Measurements from ENCODE around the gene LPP.

The LPP gene

DNA sequence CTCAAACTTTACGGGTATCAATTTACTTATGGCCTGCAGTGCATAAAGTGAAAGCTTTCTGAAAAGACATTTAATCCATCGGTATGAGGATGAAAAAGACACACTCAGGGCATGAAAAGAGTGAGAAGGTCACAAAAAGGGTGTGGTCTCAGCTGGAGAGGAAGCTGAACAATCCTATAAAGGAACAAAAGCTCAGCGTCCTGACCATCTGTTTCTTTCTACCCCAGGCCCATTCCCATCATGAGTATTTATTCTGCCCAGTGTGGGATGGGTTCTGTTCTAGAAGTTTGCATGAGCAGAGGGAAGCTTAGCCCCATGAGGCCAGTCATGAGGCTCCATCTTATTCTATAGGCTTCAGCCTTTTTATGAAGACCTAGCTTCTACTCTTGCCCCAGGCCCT, 144.6 kb downstream of the LPP start:
- H3K27ac ChIP-seq (ENCODE audit: low read depth, low read length, poor library complexity, severe bottlenecking), result no peak overlapping the region
- no peaks in the 10 kb centered on the region for H3F3A ChIP-seq (ENCODE audit: insufficient read depth, low read length)
- H3K36me3 ChIP-seq (ENCODE audit: insufficient read depth, low read length), result no peaks in the 10 kb centered on the region
- H3K4me1 ChIP-seq (ENCODE audit: insufficient read depth, low read length, severe bottlenecking), result peaks cover 16% of the 10 kb centered on the region
- TF ChIP-seq, protein P1, sequence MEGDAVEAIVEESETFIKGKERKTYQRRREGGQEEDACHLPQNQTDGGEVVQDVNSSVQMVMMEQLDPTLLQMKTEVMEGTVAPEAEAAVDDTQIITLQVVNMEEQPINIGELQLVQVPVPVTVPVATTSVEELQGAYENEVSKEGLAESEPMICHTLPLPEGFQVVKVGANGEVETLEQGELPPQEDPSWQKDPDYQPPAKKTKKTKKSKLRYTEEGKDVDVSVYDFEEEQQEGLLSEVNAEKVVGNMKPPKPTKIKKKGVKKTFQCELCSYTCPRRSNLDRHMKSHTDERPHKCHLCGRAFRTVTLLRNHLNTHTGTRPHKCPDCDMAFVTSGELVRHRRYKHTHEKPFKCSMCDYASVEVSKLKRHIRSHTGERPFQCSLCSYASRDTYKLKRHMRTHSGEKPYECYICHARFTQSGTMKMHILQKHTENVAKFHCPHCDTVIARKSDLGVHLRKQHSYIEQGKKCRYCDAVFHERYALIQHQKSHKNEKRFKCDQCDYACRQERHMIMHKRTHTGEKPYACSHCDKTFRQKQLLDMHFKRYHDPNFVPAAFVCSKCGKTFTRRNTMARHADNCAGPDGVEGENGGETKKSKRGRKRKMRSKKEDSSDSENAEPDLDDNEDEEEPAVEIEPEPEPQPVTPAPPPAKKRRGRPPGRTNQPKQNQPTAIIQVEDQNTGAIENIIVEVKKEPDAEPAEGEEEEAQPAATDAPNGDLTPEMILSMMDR (IDR thresholded peaks at IDR 0.05; ENCODE audit: low read length), result no peak
- TF ChIP-seq EZH2 (IDR thresholded peaks at IDR 0.05; ENCODE audit: borderline replicate concordance, low read length), result no peak
- no peaks in the 10 kb centered on the region for H3K9me3 ChIP-seq (ENCODE audit: low read length)
- no peak overlapping the region for H2AFZ ChIP-seq (ENCODE audit: low read length)
- no peak overlapping the region for H3K4me2 ChIP-seq (ENCODE audit: low read length)
- H3K27me3 ChIP-seq (ENCODE audit: insufficient read depth, low read length), result no peaks in the 10 kb centered on the region
- no peak overlapping the region for H3K4me3 ChIP-seq (ENCODE audit: low read depth, low read length, poor library complexity, severe bottlenecking)
- no peaks in the 10 kb centered on the region for H4K20me1 ChIP-seq (ENCODE audit: insufficient read depth, low read length)
- no peak overlapping the region for H3K9ac ChIP-seq (ENCODE audit: low read length)
- H3K79me2 ChIP-seq (ENCODE audit: insufficient read depth, low read length), result no peaks in the 10 kb centered on the region
- no peaks in the 10 kb centered on the region for H3K9me2 ChIP-seq (ENCODE audit: low read depth, low read length)

DNA sequence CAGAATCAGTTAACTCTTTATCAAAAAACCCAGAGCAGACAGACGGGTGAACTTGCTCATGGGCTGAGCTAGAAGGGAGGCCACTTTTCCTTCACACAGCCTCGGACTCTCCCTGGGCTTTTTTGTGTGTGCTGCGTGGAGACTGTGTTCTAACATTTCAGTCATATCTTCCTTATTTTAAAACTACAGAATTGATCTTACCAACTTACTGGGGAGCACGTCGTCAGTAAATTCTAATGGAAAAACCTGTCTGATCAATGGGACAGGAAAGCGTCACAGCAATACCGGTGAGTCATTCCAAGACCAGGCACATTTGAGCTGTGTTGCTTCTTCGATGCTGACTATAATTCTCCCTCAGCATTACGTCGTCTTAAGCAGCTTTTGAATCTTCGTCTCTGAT, 145.1 kb downstream of the LPP start:
- Histone ChIP-seq H3K9ac (ENCODE audit: low read length) (no peak overlapping the region), H3K36me3 (ENCODE audit: insufficient read depth, low read length) (no peaks in the 10 kb centered on the region), H3K4me3 (ENCODE audit: low read depth, low read length, poor library complexity, severe bottlenecking) (no peak overlapping the region), H3K9me3 (ENCODE audit: low read length) (no peaks in the 10 kb centered on the region), H4K20me1 (ENCODE audit: insufficient read depth, low read length) (no peaks in the 10 kb centered on the region), H3K79me2 (ENCODE audit: insufficient read depth, low read length) (no peaks in the 10 kb centered on the region), H3F3A (ENCODE audit: insufficient read depth, low read length) (no peaks in the 10 kb centered on the region), H3K9me2 (ENCODE audit: low read depth, low read length) (no peaks in the 10 kb centered on the region), H3K27ac (ENCODE audit: low read depth, low read length, poor library complexity, severe bottlenecking) (no peak overlapping the region), H3K4me1 (ENCODE audit: insufficient read depth, low read length, severe bottlenecking) (peaks cover 21% of the 10 kb centered on the region), H2AFZ (ENCODE audit: low read length) (no peak overlapping the region), H3K27me3 (ENCODE audit: insufficient read depth, low read length) (no peaks in the 10 kb centered on the region), H3K4me2 (ENCODE audit: low read length) (no peak overlapping the region)
- TF ChIP-seq, protein P1 (IDR thresholded peaks at IDR 0.05; ENCODE audit: low read length), result no peak
- no peak for TF ChIP-seq EZH2 (IDR thresholded peaks at IDR 0.05; ENCODE audit: borderline replicate concordance, low read length)

DNA sequence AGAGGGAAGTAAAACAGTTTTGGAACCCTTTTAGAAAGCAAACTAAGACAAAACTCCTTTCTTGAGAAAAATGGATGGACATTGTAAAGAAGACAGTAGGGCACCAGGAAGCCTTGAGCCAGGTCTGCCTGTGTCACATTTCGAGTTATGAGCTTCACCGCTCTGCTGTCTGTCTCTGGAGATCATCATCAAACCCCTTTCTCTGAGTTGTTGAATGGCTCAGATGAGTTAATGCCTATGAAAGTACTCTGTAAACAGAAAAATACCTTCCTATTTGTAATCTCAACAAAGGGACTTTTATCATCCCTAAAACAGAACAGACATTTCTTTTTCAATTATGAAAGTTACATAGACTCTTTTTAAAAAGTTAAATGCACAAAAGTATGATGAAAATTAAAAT, 145.8 kb downstream of the LPP start:
- Histone ChIP-seq H4K20me1 (ENCODE audit: insufficient read depth, low read length) (no peaks in the 10 kb centered on the region), H3K27me3 (ENCODE audit: insufficient read depth, low read length) (no peaks in the 10 kb centered on the region), H3K79me2 (ENCODE audit: insufficient read depth, low read length) (no peaks in the 10 kb centered on the region)

More for the DNA sequence above, 145.8 kb downstream of the LPP start:
- Histone ChIP-seq H3K27ac (ENCODE audit: low read depth, low read length, poor library complexity, severe bottlenecking) (no peak overlapping the region), H2AFZ (ENCODE audit: low read length) (no peak overlapping the region), H3K36me3 (ENCODE audit: insufficient read depth, low read length) (no peaks in the 10 kb centered on the region), H3K4me3 (ENCODE audit: low read depth, low read length, poor library complexity, severe bottlenecking) (no peak overlapping the region), H3F3A (ENCODE audit: insufficient read depth, low read length) (no peaks in the 10 kb centered on the region), H3K9ac (ENCODE audit: low read length) (no peak overlapping the region), H3K4me1 (ENCODE audit: insufficient read depth, low read length, severe bottlenecking) (peaks cover 23% of the 10 kb centered on the region), H3K9me3 (ENCODE audit: low read length) (no peaks in the 10 kb centered on the region), H3K4me2 (ENCODE audit: low read length) (no peak overlapping the region), H3K9me2 (ENCODE audit: low read depth, low read length) (no peaks in the 10 kb centered on the region)
- TF ChIP-seq, protein P1 (IDR thresholded peaks at IDR 0.05; ENCODE audit: low read length), result no peak
- TF ChIP-seq EZH2 (IDR thresholded peaks at IDR 0.05; ENCODE audit: borderline replicate concordance, low read length), result no peak
